Esophagus squamous epithelium (tissue), 4 donors: ENCODE data around the gene SIGLEC12.

Experiments
- POLR2A ChIP-seq, 4 donors: fragments of 450-650 bp; IDR thresholded peaks; one replicate each; pipeline ENCODE4 v1.6.1; 2017; ENCODE audit warnings: antibody characterized with exemption in 4 of 4, mild to moderate bottlenecking in 4 of 4, moderate library complexity in 3 of 4
- TF ChIP-seq, protein P1 (sequence below), 6 experiments: fragments of 450-650 bp in 4 of 6; fragments of 200-600 bp in 2 of 6; sonication (generic) in 2 of 6; IDR thresholded peaks; one replicate each; pipeline ENCODE4 v1.5.1; 2016 to 2019; ENCODE audit warnings: antibody characterized with exemption in 6 of 6, mild to moderate bottlenecking in 4 of 6, moderate library complexity in 4 of 6

DNA sequence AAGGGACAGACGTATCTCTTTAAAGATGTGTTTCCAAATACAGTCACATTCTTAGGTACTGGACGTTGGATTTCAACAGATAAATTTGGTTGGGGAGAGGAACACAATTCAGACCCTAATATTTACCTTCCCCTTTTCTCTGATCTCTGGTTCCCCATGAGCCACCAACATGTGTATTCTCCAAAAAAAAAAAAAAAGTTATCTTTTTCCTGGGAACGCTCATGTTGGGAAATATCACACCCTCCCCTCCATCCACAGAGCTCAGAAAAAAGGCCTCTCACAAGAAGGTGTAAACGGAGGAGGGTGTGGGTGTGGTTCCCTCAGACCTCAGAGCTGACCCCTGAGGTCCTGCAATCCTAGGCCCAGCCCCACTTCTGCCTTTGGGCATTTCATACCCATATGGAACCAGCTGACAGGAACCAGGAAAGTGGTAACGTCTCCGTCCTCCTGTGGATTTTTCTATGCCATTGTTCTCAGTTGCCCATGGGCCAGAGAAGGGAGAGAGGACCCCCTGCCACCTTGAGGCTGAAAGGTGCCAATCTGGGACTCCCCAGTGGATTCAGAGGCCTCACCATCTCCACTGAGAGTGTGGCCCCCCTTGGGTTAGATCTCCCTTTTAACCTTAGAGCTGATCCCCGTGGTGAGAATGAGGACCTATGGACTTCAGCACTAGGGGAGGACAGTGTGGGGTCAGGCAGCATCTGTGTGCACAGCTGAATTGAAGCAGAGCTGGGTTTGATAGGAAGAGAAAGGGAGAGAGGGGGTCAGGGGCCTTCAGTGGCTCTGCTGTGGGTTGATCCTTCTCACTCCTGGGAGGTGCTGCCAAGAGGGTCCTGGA lies 8.4 kb upstream of the SIGLEC12 start:
- TF ChIP-seq, protein P1, sequence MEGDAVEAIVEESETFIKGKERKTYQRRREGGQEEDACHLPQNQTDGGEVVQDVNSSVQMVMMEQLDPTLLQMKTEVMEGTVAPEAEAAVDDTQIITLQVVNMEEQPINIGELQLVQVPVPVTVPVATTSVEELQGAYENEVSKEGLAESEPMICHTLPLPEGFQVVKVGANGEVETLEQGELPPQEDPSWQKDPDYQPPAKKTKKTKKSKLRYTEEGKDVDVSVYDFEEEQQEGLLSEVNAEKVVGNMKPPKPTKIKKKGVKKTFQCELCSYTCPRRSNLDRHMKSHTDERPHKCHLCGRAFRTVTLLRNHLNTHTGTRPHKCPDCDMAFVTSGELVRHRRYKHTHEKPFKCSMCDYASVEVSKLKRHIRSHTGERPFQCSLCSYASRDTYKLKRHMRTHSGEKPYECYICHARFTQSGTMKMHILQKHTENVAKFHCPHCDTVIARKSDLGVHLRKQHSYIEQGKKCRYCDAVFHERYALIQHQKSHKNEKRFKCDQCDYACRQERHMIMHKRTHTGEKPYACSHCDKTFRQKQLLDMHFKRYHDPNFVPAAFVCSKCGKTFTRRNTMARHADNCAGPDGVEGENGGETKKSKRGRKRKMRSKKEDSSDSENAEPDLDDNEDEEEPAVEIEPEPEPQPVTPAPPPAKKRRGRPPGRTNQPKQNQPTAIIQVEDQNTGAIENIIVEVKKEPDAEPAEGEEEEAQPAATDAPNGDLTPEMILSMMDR (IDR thresholded peaks at IDR 0.05), result no peak
- no peak for TF ChIP-seq POLR2A (IDR thresholded peaks at IDR 0.05)
